CD4-positive, alpha-beta T cell (primary cell): ENCODE data around the gene PCYT1A. TPM values are rescaled to one million over a fixed set of nuclear protein-coding genes. Genes with fewer than 3 reads are reported as not detected.

Source experiments
- ATAC-seq: fragments of 200-7000 bp; cut with Tn5 transposase; one replicate; pipeline ENCODE4 v1.10.0; 2022; ENCODE audit warnings: mild to moderate bottlenecking; ENCODE audit not compliant: poor library complexity
- CTCF ChIA-PET: fragments of 350-600 bp; sonication (Branson Sonifier 250); formaldehyde crosslinking; loops from one replicate; lab custom pipeline; 2021; ENCODE audit warnings: antibody characterized with exemption, inconsistent platforms; lab: Charles Lee
- POLR2A ChIA-PET: fragments of 350-600 bp; sonication (Branson Sonifier 250); formaldehyde crosslinking; loops from one replicate; lab custom pipeline; 2021; ENCODE audit warnings: antibody characterized with exemption, inconsistent platforms; lab: Charles Lee
- DNase-seq, 14 experiments: peaks; one replicate each; pipeline ENCODE4 v3.0.0-alpha.2; 2013 to 2020; ENCODE audit warnings: mixed read lengths in 2 of 14
- H3K27ac ChIP-seq, 2 donors: one replicate each; pipeline versions ENCODE4 v1.5.1 to v1.7.0; 2013; ENCODE audit warnings: low read length in 2 of 2, low read depth in 1 of 2, mild to moderate bottlenecking in 1 of 2
- H3K27me3 ChIP-seq, 2 experiments: 1 replicate in 1 of 2; 2 replicates in 1 of 2; pipeline versions ENCODE4 v1.6.1 to v1.7.0; 2013; ENCODE audit warnings: low read length in 2 of 2, control low read depth in 1 of 2, mild to moderate bottlenecking in 1 of 2, moderate library complexity in 1 of 2; ENCODE audit not compliant: insufficient read depth in 2 of 2, control insufficient read depth in 1 of 2
- H3K36me3 ChIP-seq: one replicate; pipeline ENCODE4 v1.6.1; 2013; ENCODE audit warnings: low read length, control low read depth; ENCODE audit not compliant: insufficient read depth
- H3K4me1 ChIP-seq: one replicate; pipeline ENCODE4 v1.6.1; 2013; ENCODE audit warnings: low read length, control low read depth; ENCODE audit not compliant: insufficient read depth
- H3K4me3 ChIP-seq: one replicate; pipeline ENCODE4 v1.5.1; 2013; ENCODE audit warnings: mild to moderate bottlenecking, low read length, moderate library complexity
- H3K9me3 ChIP-seq, 2 experiments: 1 replicate in 1 of 2; 2 replicates in 1 of 2; pipeline versions ENCODE4 v1.6.1 to v1.7.0; 2013; ENCODE audit warnings: low read length in 2 of 2, mild to moderate bottlenecking in 2 of 2, control low read depth in 1 of 2, moderate library complexity in 1 of 2; ENCODE audit not compliant: control insufficient read depth in 1 of 2, insufficient read depth in 1 of 2
- H3K27ac Mint-ChIP-seq: one replicate; pipeline ENCODE4 v1.8.0; 2020; ENCODE audit warnings: mixed read lengths
- H3K27me3 Mint-ChIP-seq: one replicate; pipeline ENCODE4 v1.8.0; 2021; ENCODE audit warnings: mixed read lengths
- H3K36me3 Mint-ChIP-seq: one replicate; pipeline ENCODE4 v1.8.0; 2021; ENCODE audit warnings: low read depth, mixed read lengths
- H3K4me1 Mint-ChIP-seq: one replicate; pipeline ENCODE4 v1.8.0; 2021; ENCODE audit warnings: low read depth, mixed read lengths
- H3K4me3 Mint-ChIP-seq: one replicate; pipeline ENCODE4 v1.8.0; 2020; ENCODE audit warnings: mild to moderate bottlenecking, mixed read lengths
- H3K9me3 Mint-ChIP-seq: one replicate; pipeline ENCODE4 v1.8.0; 2020; ENCODE audit warnings: mixed read lengths
- intact Hi-C, 2 experiments: fragments of 100-400 bp; cut with DNase I in 1 of 2; cut with micrococcal nuclease in 1 of 2; formaldehyde crosslinking; loops; one replicate each; pipeline versions ENCODE4 v1.15.1 to v1.9.0; 2023 to 2025; cut with DNase I, micrococcal nuclease
- total RNA-seq, 174 experiments: library from RNA in 2 of 174; stranded (reverse) in 2 of 174; gene quantifications; one replicate each; pipeline ENCODE4 v1.2.3 and lab custom pipeline; 2021 to 2026
- TF ChIP-seq, protein P1 (sequence below): fragments of 200-600 bp; IDR thresholded peaks from one replicate; pipeline ENCODE4 v1.8.0; 2022; ENCODE audit warnings: antibody characterized with exemption, mild to moderate bottlenecking

The PCYT1A gene
- total RNA-seq, 2 experiments from 2014 or later = 49.8 to 54.7 TPM

DNA sequence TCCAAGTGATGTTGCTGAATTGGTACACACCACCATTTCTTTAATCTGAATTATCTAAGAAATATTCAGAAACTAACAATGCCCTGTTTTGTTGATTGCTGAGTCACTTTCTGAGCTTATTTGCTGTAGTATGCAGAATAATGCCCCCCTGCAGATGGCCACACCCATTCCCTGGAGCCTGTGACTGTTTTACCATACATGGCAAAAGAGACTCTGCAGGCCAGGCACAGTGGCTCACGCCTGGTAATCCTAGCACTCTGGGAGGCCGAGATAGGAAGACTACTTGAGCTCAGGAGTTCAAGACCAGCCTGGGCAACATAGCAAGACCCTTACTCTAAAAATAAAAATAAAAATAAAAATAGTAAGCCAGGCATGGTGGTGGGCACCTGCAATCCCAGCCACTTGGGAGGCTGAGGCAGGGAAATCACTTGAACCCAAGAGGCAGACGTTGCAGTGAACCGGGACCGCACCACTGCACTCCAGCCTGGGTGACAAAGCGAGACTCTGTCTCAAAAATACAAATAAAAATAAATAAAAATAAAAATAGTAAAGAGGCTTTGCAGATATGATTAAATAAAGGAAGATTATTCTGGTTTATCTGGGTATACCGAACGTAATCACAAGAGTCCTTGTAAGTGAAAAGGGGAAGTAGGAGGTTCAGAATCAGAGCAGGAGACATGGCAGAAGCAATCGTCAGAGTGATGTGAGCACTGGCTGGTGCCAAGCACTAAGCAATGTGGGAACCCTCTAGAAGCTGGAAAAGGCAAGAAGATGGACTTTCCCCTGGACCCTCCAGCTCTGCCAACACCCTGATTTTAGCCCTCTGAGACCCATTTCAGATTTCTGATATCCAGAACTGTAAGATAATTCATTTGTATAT is 19.0 kb downstream of the PCYT1A start:
- H3K27ac Mint-ChIP-seq = peak overlapping the region; percentile 37
- Histone ChIP-seq H3K9me3 (peaks cover 0 to 4% of the 10 kb centered on the region in 2 experiments), H3K27ac (no peak overlapping the region), H3K4me1 (peaks cover 12% of the 10 kb centered on the region), H3K27me3 (no peaks in the 10 kb centered on the region), H3K36me3 (peaks cover 50% of the 10 kb centered on the region), H3K4me3 (no peak overlapping the region)
- DNase-seq (no peak), ATAC-seq (no peak)
- H3K27me3 Mint-ChIP-seq = no peaks in the 10 kb centered on the region
- POLR2A ChIA-PET = no interaction called here
- intact Hi-C loops = no loop called here
- H3K9me3 Mint-ChIP-seq = no peaks in the 10 kb centered on the region
- no peaks in the 10 kb centered on the region for H3K4me1 Mint-ChIP-seq
- H3K36me3 Mint-ChIP-seq = peaks cover 53% of the 10 kb centered on the region
- H3K4me3 Mint-ChIP-seq = no peak overlapping the region
- CTCF ChIA-PET = no interaction called here
- TF ChIP-seq, protein P1, sequence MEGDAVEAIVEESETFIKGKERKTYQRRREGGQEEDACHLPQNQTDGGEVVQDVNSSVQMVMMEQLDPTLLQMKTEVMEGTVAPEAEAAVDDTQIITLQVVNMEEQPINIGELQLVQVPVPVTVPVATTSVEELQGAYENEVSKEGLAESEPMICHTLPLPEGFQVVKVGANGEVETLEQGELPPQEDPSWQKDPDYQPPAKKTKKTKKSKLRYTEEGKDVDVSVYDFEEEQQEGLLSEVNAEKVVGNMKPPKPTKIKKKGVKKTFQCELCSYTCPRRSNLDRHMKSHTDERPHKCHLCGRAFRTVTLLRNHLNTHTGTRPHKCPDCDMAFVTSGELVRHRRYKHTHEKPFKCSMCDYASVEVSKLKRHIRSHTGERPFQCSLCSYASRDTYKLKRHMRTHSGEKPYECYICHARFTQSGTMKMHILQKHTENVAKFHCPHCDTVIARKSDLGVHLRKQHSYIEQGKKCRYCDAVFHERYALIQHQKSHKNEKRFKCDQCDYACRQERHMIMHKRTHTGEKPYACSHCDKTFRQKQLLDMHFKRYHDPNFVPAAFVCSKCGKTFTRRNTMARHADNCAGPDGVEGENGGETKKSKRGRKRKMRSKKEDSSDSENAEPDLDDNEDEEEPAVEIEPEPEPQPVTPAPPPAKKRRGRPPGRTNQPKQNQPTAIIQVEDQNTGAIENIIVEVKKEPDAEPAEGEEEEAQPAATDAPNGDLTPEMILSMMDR = no peak

DNA sequence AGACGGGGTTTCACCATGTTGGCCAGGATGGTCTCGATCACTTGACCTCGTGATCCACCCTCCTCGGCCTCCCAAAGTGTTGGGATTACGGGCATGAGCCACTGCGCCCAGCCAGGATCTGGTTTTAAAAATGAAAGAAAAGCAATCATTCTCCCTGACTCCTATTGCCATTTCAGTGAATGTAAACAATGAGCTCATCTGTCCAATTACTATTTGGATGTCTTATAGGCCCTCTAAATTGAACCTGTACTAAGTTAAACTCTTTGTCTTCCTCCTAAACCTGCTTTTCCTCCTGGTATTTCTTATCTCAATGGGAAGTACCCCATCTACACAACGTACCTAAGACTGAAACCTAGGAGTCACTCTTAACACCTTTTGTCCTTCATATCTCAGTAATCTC is 23.7 kb downstream of the PCYT1A start:
- intact Hi-C loops = no loop called here
- no peak overlapping the region for H3K27ac ChIP-seq
- DNase-seq = no peak
- TF ChIP-seq, protein P1 = no peak
- ChIA-PET POLR2A (no interaction called here), CTCF (no interaction called here)
- H3K36me3 ChIP-seq = peaks cover 47% of the 10 kb centered on the region
- Mint-ChIP-seq H3K4me1 (no peaks in the 10 kb centered on the region), H3K9me3 (no peaks in the 10 kb centered on the region), H3K27me3 (no peaks in the 10 kb centered on the region), H3K4me3 (no peak overlapping the region), H3K36me3 (peaks cover 63% of the 10 kb centered on the region), H3K27ac (no peak overlapping the region)
- H3K4me3 ChIP-seq = no peak overlapping the region
- H3K9me3 ChIP-seq = no peaks in the 10 kb centered on the region
- no peaks in the 10 kb centered on the region for H3K27me3 ChIP-seq
- ATAC-seq = no peak
- H3K4me1 ChIP-seq = no peaks in the 10 kb centered on the region

DNA sequence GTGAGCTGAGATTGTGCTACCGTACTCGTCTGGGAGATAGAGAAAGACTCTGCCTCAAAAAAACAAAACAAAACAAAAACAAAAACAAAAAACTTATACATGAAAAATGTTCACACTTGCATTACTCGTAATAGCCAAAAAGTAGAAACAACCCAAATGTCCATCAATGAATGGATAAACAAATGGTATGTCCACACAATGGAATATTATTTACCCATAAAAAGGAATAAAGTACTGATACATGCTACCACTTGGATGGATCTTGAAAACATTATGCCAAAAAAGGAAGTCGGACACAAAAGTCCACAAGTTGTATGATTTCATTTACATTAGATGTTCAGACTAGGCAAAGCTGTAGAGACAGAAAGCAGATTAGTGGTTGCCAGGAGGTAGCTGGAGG is 26.7 kb downstream of the PCYT1A start:
- no peak for DNase-seq
- Mint-ChIP-seq H3K27ac (no peak overlapping the region), H3K27me3 (no peaks in the 10 kb centered on the region), H3K36me3 (peaks cover 69% of the 10 kb centered on the region), H3K4me1 (no peaks in the 10 kb centered on the region), H3K4me3 (no peak overlapping the region), H3K9me3 (no peaks in the 10 kb centered on the region)
- ChIA-PET CTCF (no interaction called here), POLR2A (no interaction called here)
- Histone ChIP-seq H3K9me3 (no peaks in the 10 kb centered on the region), H3K27me3 (no peaks in the 10 kb centered on the region), H3K4me3 (no peak overlapping the region), H3K27ac (no peak overlapping the region), H3K36me3 (peaks cover 50% of the 10 kb centered on the region), H3K4me1 (no peaks in the 10 kb centered on the region)
- intact Hi-C loops = no loop called here
- TF ChIP-seq, protein P1 = no peak
- ATAC-seq = no peak
